Activated T-cell treated with anti-CD3 and anti-CD28 coated beads for 4 hours (primary cell): ENCODE results near the gene DGKZ.

Experiments
- DNase-seq: peaks from one replicate; pipeline ENCODE4 v3.0.0-alpha.2; 2020

The DGKZ gene

DNA sequence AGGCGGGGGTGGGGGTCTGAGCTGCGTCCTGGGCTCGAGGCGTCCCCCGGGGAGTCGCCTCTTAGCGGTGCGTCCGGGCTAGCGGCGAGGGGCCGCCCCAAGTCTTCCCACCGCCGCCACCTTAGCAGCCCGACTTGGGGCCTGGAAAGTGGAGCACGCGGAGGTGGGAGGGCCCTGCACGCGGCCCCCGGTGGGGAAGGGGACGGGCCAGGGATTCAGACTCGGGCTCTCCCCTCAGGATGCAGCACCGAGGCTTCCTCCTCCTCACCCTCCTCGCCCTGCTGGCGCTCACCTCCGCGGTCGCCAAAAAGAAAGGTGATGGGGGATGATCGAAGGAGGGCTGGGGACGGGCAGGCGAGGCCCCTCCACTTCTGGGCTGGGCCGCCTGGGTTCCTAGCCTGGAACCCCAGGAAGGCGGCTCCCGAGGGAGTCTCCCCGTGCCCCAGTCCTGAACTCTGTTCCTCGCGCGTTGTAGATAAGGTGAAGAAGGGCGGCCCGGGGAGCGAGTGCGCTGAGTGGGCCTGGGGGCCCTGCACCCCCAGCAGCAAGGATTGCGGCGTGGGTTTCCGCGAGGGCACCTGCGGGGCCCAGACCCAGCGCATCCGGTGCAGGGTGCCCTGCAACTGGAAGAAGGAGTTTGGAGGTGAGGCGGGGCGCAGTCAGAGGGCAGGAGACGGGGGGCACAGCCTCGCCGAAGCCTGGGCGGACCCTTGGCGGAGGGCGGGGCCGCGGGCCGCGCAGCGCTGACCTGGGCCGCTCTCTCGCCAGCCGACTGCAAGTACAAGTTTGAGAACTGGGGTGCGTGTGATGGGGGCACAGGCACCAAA is 34.8 kb downstream of the DGKZ start:
- no peak for DNase-seq

DNA sequence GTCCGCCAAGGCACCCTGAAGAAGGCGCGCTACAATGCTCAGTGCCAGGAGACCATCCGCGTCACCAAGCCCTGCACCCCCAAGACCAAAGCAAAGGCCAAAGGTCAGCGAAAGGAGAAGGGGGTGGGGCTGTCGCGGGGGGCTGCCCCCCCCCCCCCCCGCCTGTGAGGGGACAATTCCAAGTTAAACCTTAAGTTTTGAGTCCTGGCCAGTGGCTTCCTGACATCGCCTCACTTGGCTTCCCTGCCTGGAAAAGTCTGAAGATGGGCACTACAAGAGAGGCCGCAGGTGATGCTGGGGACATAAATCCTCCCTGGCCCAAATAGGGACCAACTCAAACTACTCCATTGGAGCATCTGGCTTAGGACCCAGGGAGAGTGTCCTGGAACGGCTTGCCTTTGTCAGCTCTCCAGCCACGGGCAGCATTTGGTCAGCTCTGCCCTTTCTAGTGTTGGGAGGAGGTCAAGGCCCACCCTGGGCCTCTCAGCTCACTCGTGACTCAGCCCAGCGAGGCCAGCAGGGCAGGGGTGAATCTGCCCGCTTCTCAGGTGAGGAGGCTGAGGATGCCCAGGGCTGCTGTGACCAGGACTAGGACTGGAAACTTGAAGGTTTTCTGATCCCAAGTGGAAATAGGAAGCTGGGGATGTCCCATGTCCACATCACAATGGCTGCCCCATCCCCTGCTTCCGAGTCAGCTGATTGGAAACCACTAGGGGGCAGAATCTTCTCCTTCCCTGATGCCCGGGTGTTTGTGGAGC is 35.6 kb downstream of the DGKZ start:
- DNase-seq, result no peak

DNA sequence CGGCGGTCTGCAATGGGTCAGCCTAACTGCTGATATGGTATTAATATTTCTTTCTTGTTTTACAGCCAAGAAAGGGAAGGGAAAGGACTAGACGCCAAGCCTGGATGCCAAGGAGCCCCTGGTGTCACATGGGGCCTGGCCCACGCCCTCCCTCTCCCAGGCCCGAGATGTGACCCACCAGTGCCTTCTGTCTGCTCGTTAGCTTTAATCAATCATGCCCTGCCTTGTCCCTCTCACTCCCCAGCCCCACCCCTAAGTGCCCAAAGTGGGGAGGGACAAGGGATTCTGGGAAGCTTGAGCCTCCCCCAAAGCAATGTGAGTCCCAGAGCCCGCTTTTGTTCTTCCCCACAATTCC is 36.1 kb downstream of the DGKZ start:
- DNase-seq, result no peak

DNA sequence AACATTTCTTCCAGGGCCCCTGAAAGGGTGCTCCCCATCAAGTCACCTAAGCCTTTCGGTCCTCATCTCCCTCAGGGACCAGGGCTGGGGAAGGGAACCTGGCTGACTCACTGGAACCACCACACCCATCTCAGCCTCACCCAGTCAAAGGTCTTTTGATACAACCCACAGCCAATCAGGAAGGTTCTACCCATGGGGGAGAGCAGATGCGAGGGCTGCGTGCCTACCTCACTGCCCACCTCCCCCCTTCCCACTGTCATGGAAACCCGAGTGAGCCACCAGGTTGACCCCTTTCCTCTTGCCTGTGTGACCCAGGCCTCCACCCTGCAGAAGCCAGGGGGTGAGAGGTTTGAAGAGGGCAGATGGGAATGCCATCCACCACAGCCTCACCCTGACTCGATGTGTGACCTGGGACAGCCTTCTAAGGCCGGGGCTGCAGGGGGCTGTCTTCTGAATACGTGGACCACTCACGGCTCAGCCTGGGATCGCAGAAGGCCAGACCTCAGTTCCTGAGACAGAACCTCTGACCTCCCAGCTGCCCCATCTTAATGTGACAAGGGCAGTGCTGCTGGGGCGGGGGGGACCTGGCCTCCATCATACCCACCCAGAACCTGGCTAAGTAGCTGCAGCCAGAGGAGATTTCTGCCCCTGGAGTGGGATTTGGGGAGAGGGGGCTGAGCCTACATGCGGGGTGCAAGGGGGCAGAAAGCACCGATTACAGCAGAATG is 36.9 kb downstream of the DGKZ start:
- DNase-seq, result no peak

DNA sequence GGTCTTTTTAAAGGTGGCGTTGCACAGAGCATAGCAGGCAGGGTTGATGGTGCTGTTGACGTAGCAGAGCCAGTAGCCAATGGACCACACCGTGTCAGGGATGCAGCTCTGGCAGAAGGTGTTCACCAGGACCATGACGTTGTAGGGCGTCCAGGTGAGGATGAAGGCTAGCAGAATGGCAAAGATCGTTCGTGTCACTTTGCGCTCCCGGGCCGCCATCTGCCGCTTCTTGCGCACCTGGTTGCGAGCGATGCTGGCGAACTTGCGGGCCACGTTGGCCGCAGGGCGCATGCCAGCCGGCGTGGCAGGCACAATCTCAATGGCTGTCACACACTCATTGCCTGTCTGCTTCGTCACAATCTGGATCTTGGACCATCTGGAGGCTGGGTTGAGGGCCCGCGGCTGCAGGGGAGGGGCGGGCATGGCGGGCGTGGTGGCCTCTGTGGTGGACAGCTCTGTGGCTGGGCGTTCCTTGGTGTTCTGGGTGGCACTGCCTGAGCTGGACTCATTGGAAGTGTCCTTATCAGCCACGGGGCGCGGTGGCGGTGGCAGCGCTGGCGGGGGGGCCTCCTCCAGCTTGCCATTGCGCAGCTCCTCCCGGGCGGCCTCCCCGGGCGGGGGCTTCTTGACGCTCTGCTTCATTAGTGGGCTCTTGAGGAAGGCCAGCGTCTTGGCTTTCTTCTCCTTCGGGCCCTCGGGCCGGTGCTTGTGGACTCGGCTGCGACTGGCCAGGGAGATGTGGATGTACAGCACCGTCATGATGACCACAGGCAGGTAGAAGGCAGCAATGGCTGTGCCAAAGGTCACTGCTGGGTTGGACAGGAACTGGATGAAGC is 38.1 kb downstream of the DGKZ start:
- DNase-seq, result no peak

- DNase-seq, result no peak
Observed at GRCh38 chr11:46386005-46386578, 38.8 kb downstream of the DGKZ start.

DNA sequence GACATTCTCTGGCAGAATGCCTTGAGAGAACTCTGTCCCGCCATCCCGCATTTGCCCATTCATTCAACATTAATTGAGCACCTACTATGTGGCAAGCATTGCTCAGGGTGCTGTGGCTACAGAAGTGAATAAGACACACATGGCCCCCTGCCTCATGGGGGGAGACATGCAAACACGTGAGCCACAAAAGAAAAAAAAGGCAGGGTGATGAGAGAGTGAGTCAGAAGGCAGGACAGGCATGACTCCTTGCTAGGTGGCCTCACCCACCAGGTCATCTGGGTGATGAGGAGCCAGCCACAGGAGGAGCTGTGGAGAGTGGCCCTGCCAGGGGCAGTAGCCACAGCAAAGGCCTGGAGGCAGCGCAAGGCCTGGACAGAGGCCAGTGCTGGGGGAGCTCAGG is 39.4 kb downstream of the DGKZ start:
- no peak for DNase-seq

DNA sequence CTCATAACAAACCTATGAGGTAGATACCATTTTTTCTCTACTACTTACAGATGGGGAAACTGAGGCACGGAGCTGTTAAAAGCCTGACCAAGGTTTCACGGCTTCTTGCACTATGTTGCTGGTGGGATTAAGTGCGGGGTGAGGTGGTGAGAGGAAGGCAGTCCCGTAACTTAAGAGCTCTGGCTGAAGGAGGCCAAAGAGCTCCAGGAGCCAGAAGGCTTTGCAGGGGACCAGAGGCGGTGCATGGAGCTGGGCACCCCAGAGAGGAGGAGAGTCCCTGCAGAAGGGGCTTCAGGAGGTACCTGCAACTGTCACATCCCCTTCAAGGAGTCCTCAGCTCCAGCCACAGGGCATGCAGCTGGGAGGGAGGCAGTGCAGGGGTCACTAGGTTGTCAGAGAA is 40.2 kb downstream of the DGKZ start:
- no peak for DNase-seq

DNA sequence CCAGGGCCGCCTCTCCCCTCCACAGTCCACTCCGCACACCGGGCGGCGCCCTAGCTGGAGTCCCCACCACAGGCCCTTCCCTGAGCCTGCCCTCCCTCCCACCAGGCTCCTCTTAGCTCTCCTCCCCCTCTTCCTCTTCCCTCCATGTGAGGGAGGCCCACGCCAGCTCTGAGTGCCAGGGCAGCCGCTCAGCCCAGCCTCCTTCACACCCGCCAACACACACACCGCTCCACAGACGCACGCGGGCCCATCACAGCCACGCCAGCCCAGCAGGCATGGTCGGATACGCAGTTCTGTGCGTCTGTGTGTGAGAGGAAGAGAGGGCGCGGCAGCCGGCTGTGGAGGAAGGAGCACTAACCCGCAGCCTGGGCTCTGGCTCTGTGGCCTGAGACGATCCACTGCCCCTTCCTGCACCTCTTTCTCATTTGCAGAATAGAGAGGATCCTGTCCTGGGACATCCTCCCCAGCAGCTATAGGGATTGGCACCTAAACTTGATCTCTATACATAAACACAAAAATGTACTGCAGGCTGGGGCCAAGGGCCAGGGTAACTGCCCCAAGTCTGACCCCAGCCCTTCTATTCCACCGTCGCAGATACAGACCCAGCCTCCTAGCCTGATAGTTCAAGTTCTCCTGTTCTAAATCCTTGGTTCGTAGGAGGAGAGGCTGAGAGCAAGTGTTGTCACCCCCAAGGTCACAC is 40.8 kb downstream of the DGKZ start:
- DNase-seq, result no peak

DNA sequence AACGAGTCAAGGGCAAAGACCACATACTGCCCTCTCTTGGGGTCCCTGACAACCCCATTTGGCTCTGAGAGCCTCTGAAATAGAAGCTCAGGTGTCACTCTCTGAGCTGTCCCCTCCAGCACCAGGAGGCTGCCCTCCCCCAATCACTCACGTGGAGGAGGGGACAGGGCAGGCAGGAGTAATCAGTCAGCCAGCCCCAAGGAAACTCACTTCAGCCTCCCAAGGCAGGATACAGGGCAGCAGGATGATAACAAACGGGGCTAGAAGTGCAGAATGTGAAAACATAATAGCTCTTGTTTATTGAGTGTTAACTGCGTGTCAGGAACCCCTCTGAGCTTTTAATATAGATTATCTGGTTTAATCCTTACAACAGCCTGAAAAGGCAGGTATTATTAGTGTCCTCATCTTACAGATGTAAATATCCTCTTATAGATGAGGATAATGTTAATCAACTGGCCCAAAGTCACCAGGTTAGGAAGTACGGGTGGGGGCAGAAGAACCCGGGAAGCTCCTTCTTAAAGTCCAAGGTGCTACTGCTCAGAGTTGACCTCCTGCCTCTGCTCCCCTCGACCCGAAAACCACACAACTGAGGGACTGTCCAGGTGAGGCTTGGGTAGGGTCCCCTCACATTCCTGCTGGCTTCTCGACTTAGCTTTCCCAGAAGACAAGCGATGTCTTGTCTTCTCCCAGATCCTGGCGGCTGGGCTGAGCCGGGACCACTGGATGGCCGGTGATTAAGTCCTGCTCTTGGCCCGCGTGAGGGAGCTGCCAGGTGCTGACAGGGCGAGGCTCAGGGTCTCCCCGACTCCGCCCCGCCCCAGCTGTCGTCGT is 41.6 kb downstream of the DGKZ start:
- DNase-seq, result no peak

DNA sequence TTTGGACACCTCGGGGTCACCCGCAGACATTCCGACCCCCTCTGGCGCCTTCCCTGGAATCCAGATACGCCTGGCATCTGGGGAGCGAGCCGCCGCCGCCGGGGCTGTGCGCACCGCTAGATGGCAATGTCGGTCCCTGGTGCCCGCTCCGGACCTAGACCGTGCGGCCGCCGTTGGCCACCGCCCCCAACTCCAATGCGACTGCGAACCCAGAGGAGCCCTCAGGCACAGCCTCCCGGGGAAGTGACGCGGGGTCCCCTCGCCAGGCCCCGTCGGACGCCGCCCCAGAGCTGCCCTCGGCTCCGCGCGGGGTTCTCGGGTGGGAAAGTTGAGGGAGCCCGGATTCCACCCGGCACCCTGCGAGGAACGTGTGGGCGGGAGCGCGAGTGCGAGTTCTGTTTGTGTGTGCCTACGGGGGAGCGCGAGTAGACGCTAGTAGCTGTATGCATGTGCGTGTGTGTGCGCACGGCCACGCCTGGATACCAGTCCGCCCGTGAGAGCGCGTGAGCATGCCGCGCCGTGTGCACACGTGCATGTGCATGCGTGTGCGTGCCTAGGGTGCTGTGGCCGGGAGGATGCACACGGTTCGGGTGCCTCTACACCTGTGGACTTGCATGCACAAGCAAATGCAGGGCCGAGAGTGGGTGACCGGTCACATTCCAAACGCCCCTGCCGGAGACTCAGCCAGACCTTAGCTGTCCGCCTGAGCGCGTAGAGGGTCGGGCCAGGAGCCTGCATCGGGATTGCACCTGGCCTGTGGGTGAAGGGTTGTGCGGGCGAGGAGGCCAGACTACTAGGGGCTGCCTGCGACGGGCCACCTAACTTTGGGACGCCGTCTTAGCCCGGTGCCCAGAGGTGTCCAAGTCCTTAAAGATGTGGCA is 42.4 kb downstream of the DGKZ start:
- no peak for DNase-seq

DNA sequence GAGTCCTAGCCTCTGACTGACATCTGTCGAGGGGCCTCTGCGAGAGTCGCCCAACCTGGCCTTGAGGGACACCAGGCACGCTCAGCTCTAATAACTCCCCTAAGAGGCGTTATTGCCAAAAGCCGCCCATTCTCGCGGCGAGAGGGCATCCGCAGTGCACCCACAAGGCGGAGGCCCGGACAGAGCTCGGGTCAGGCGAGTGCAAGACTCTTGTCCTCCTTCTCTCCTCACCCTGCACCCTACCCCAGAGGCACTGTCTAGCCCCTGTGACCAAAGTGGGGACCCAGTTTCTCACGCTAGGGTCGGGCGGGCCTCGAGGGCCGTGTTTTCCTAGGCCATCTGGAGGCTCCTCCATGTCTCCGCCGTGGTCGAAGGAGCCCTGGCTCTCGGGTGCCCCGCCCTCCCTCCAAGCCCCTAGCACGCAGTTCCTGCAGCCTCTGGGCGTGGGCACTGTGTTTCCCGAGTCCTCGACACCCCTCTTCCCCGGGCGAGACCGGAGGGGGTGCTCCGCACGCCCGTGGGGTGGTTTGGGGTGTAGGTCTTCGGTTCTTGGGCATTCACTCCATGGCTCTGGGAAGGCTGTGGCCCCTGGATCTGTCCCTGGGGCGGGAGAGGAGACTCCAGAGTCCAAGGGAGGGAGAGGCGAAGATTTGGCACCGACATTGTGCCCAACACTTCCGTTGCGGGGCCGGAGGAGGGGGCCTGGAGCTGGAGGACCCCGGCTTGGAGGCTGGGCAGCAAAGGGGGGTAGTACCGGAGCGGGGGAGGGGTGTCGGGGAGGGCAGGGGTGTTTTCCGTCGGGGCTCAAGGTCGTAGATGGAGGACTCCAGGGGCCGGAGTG is 43.3 kb downstream of the DGKZ start:
- no peak for DNase-seq

DNA sequence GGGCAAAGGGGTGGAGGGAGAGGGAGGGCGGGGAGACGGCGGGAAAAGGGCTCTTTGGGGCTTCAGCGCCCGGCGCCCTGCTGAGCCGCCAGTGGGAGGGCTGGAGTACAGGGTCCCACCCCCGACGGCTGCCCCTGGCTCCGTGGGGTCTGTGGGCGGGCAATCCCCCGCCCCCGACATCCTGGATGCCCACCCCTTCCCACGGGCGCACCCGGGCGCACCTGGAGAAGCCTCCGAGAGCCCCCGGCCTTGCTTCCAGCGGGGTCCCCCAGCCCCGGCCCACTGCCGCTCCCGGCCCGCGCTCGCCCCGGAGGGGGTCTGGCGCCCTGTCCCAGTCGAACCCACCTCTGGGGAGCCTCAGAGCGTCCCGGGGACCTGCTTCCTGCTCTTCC is 43.9 kb downstream of the DGKZ start:
- DNase-seq, result no peak

- no peak for DNase-seq
Observed at GRCh38 chr11:46391578-46392420, 44.5 kb downstream of the DGKZ start, which contains the start of gene CHRM4. CHRM4 (minus strand) TSS chr11:46391776; CDS start chr11:46386557, 5,219 bp downstream.

GRCh38 chr11:46392421-46393230 is 45.4 kb downstream of the DGKZ start:
- DNase-seq, result peak; percentile 55

DNA sequence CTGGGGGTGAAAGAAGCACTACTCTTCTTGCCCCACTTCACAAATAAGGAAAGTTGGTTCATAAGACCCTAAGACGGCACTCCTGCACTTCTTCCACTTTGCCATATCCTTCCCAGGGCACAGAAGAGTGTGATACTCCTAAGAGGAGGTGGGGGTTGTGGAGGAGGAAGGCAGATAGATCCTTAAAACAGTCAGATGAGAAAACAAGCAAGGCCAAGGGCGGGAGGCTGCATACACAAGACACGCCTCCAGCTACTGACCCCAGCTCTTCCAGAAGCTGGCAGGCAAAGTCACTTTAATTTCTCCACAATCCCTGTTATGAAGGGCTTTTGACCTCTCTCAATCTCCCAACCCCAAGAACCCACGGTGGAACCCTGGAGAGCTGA is 46.0 kb downstream of the DGKZ start:
- no peak for DNase-seq

GRCh38 chr11:46393759-46394158 is 46.5 kb downstream of the DGKZ start:
- no peak for DNase-seq
